Pancreas (tissue), 10 donors: ENCODE measurements around the gene NFXL1. TPM values are rescaled to one million over a fixed set of nuclear protein-coding genes. Genes with fewer than 3 reads are reported as not detected.

ENCODE experiments used
- ATAC-seq, 4 donors: fragments of 200-7000 bp; cut with Tn5 transposase; one replicate each; pipeline versions ENCODE4 v1.8.0 to v1.9.1; 2020; ENCODE audit warnings: mild to moderate bottlenecking in 4 of 4, moderate library complexity in 4 of 4
- DNase-seq, 6 donors: peaks; one replicate each; pipeline ENCODE4 v3.0.0-alpha.2; 2020
- FAIRE-seq: peaks from 2 replicates; lab custom pipeline; 2012; peaks lifted over from hg19 to GRCh38; lab: Jason Lieb, UNC
- H3K27ac ChIP-seq, 4 donors: fragments of 200-600 bp; sonication (generic); 1 replicate in 3 of 4; 2 replicates in 1 of 4; pipeline versions ENCODE4 v1.5.0 to v1.8.0; 2020
- H3K27me3 ChIP-seq, 4 donors: fragments of 200-600 bp; one replicate each; pipeline ENCODE4 v1.8.0; 2021
- H3K36me3 ChIP-seq, 3 donors: fragments of 200-600 bp; sonication (generic) in 1 of 3; one replicate each; pipeline versions ENCODE4 v1.5.0 to v1.8.0; 2020 to 2021
- H3K4me1 ChIP-seq, 3 donors: fragments of 200-600 bp; one replicate each; pipeline ENCODE4 v1.8.0; 2021
- H3K4me3 ChIP-seq, 4 donors: fragments of 200-600 bp; sonication (generic) in 2 of 4; one replicate each; pipeline versions ENCODE4 v1.5.0 to v1.8.0; 2020 to 2021
- H3K9me3 ChIP-seq, 4 donors: fragments of 200-600 bp; one replicate each; pipeline ENCODE4 v1.8.0; 2021
- WGBS, 2 donors: extraction: QIAGEN DNeasy Blood & Tissue Kit; methylation state at CpG; one replicate each; pipeline ENCODE4 v1.1.7; 2013; 5-methylcytosine and 5-hydroxymethylcytosine counted together
- intact Hi-C, 3 donors: fragments of 100-400 bp; cut with DNase I; formaldehyde crosslinking; loops; one replicate each; pipeline versions ENCODE4 v1.11.1 to v1.14.2; 2022
- polyA plus RNA-seq, 2 donors: library from polyadenylated mRNA; stranded (reverse); fragments of 200-250 nt; gene quantifications; one replicate each; pipeline ENCODE4 v1.2.3, GENCODE V29; 2013
- total RNA-seq, 6 donors: library from RNA; stranded (reverse); fragmentation: NEBNext Ultra II Directional in 4 of 6; extraction: Animal tissue kit (Norgen Biotek cat#: 25700) in 4 of 6; gene quantifications; one replicate each; pipeline versions ENCODE4 v1.2.1 to v1.2.4, GENCODE V29; 2021 to 2023
- TF ChIP-seq, protein P1 (sequence below), 4 donors: fragments of 200-600 bp; sonication (generic) in 3 of 4; IDR thresholded peaks; one replicate each; pipeline versions ENCODE4 v1.5.0 to v1.8.0; 2021; ENCODE audit warnings: antibody characterized with exemption in 4 of 4
- donor health status: healthy with polysubstance abuse.
- donor health status: DM: no; HTN: no; CAD: no; lungs with moderate emphysema.
- donor health status: DM: no; HTN: no; CAD: no.
- donor health status: control.
- donor health status: control.
- donor health status: Bipolar disorder and iron deficiency.
- donor health status: DM: yes; HTN: yes; CAD: no.
- donor health status: DM: no; HTN: no; CAD: no.
- donor health status: DM: no; HTN: no; CAD: no.
- donor health status: DM: yes; HTN: yes; CAD: no.

NFXL1 gene
- total and polyA plus RNA-seq, 8 donors, result 7.5 to 11.5 (median 9.7) TPM

DNA sequence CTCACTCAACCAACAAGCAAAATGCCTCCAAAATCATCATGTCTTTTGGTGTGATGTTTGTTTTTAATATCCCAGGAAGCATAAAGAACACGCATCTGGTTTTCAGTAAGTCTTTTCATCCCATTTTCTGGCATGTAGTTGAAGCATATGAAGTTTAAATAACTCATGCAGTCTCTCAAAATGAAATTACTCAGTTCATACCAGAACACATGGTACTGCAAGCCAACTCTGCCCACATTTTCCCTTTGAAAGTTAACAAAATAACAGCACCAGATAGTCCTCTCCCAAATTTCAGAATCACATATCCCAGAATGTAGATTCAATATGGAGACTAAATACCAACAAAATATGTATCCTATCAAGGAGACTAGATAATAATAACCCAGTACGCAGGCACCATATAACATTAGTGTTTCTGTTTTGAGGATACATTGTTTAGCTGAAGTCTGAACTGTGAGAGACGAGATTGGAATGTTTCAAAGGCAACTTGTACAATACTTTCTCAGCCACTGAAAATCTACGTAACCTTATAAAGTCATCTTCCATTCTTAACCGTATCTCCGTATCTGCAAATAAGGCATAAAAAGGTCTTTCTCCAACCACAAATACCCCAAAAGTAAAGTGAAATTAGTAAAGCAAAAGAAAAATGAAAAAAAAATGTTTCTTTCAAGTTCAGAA lies 99.6 kb downstream of the NFXL1 start:
- no peak overlapping the region for H3K27ac ChIP-seq
- FAIRE-seq, result no peak

DNA sequence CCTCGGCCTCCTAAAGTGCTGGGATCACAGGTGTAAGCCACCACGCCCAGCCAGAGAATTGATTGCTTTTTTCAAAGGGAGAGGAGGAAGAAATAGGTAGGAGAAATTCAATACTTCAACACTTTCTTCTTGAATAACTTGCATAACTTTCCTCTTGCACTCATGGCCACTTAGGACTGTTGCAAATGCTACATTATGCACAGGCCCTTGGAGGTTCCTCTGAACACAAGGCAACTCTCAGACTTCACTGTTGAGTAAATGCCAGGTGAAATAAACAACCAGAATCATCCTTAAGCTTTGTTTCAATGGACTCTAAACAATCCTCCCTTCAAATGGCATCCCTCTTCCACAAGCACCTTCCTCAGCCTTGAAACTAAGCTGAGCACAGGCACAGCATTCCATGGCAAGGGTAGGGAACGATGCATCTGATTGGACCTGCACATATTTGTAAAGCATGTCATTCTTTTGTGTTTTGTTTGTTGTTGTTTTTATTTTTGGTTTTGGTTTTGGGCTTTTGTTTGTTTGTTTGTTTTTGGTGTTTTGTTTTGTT lies 104.7 kb downstream of the NFXL1 start:
- FAIRE-seq (no peak), DNase-seq (no peak), ATAC-seq (no peak)
- Histone ChIP-seq H3K4me3 (no peak overlapping the region), H3K36me3 (no peaks in the 10 kb centered on the region), H3K27me3 (no peaks in the 10 kb centered on the region), H3K4me1 (no peaks in the 10 kb centered on the region), H3K9me3 (no peaks in the 10 kb centered on the region), H3K27ac (no peak overlapping the region)
- intact Hi-C loops, result no loop called here
- 85 to 89% methylated on average over 3 of the region's 3 CpGs for WGBS, 2 donors
- TF ChIP-seq, protein P1, sequence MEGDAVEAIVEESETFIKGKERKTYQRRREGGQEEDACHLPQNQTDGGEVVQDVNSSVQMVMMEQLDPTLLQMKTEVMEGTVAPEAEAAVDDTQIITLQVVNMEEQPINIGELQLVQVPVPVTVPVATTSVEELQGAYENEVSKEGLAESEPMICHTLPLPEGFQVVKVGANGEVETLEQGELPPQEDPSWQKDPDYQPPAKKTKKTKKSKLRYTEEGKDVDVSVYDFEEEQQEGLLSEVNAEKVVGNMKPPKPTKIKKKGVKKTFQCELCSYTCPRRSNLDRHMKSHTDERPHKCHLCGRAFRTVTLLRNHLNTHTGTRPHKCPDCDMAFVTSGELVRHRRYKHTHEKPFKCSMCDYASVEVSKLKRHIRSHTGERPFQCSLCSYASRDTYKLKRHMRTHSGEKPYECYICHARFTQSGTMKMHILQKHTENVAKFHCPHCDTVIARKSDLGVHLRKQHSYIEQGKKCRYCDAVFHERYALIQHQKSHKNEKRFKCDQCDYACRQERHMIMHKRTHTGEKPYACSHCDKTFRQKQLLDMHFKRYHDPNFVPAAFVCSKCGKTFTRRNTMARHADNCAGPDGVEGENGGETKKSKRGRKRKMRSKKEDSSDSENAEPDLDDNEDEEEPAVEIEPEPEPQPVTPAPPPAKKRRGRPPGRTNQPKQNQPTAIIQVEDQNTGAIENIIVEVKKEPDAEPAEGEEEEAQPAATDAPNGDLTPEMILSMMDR (IDR thresholded peaks at IDR 0.05), result no peak

More for the DNA sequence above, 99.6 kb downstream of the NFXL1 start:
- WGBS, 2 donors, result 86 to 90% methylated on average over 6 of the region's 6 CpGs
- Histone ChIP-seq H3K9me3 (no peaks in the 10 kb centered on the region), H3K36me3 (no peaks in the 10 kb centered on the region), H3K4me3 (no peak overlapping the region), H3K27me3 (no peaks in the 10 kb centered on the region), H3K4me1 (no peaks in the 10 kb centered on the region)
- intact Hi-C loops, result no loop called here
- DNase-seq (no peak), ATAC-seq (no peak)
- TF ChIP-seq, protein P1 (IDR thresholded peaks at IDR 0.05), result no peak

DNA sequence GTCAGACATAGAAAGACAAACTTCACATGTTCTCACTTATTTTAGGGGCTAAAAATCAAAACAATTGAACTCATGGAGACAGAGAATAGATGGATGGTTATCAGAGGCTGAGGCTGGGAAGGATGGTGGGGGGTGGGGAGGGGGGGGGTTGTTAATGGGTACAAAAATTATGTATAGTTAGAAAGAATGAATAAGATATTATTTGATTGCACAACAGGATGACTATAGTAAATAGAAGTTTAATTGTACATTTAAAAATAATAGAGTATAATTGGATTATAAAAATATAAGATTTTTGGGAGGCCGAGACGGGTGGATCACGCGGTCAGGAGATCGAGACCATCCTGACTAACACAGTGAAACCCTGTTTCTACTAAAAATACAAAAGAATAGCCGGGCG lies 109.8 kb downstream of the NFXL1 start:
- H3K9me3 ChIP-seq, result no peaks in the 10 kb centered on the region
- FAIRE-seq (no peak), ATAC-seq (no peak), DNase-seq (no peak)
- 90 to 94% methylated on average over 7 of the region's 7 CpGs for WGBS, 2 donors
- no peak overlapping the region for H3K27ac ChIP-seq
- intact Hi-C loops, result no loop called here
- H3K27me3 ChIP-seq, result no peaks in the 10 kb centered on the region
- no peaks in the 10 kb centered on the region for H3K4me1 ChIP-seq
- H3K36me3 ChIP-seq, result no peaks in the 10 kb centered on the region
- no peak overlapping the region for H3K4me3 ChIP-seq
- TF ChIP-seq, protein P1 (IDR thresholded peaks at IDR 0.05), result no peak

DNA sequence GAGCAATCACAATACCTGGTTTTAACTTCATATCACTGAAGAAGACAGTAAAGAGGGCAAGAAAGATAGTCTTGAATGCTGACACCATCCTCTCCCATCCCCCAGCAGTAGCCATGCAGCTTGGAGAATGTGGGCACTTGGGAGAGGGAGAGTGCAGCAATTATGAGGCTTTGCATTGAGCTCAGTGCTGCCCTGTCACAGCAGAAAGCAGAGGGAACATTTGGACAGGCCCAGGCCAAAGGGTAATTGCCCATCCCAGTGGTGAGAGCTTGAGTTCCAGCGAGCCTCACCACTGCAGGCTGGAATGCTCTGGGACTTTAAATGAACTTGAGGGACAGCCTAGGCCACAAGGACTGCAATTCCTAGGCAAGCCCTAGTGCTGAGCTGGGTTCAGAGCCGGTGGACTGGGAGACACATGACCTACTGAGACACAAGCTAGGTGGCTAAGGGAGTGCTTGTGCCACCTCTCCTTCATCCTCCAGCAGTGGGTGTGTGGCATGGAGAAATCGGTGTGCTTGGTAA lies 112.8 kb downstream of the NFXL1 start:
- TF ChIP-seq, protein P1 (IDR thresholded peaks at IDR 0.05), result no peak
- H3K36me3 ChIP-seq, result no peaks in the 10 kb centered on the region
- WGBS, 2 donors, result 79 to 81% methylated on average over 3 of the region's 3 CpGs
- H3K4me1 ChIP-seq, result no peaks in the 10 kb centered on the region
- ATAC-seq (no peak), FAIRE-seq (no peak), DNase-seq (no peak)
- H3K4me3 ChIP-seq, result no peak overlapping the region
- H3K9me3 ChIP-seq, result no peaks in the 10 kb centered on the region
- intact Hi-C loops, result no loop called here
- no peak overlapping the region for H3K27ac ChIP-seq
- no peaks in the 10 kb centered on the region for H3K27me3 ChIP-seq

DNA sequence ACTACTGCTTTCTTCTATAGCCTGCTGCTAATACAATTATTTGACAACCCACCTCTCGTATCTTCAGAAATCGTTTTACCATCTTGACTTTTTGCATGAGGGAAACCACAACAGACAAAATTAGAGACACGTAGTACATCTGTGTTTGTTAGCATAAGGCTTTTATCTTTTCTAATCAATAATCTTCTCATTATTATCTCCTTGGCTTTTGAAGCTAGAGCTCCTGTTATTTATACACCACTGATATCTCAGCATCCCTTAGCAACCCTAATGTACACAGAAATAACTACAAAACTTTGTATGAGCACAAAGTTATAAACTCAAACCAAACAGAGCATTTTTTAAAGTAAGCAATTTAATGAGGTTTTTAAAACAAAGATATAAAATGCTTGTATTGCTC lies 116.2 kb downstream of the NFXL1 start:
- FAIRE-seq, result no peak
- WGBS, 2 donors, result 34 to 36% methylated on average over 3 of the region's 3 CpGs

More for the DNA sequence above, 116.2 kb downstream of the NFXL1 start:
- no peaks in the 10 kb centered on the region for H3K4me1 ChIP-seq
- no peaks in the 10 kb centered on the region for H3K27me3 ChIP-seq
- DNase-seq, result no peak
- no peaks in the 10 kb centered on the region for H3K36me3 ChIP-seq
- no peak overlapping the region for H3K4me3 ChIP-seq
- no peak overlapping the region for H3K27ac ChIP-seq
- H3K9me3 ChIP-seq, result no peaks in the 10 kb centered on the region
- ATAC-seq, result no peak
- intact Hi-C loops, result no loop called here
- TF ChIP-seq, protein P1 (IDR thresholded peaks at IDR 0.05), result no peak
